Hepatocyte (in vitro differentiated cells): ENCODE data around the gene MARCHF2. TPM values are rescaled to one million over a fixed set of nuclear protein-coding genes. Genes with fewer than 3 reads are reported as not detected.
"Not testable (repeated sequence)": the region's sequence is repeated elsewhere in the genome, so short reads cannot be mapped to it uniquely, and the experiment has no call there.

Experiments used
- DNase-seq: peaks from one replicate; pipeline ENCODE4 v3.0.0-alpha.2; 2016; ENCODE audit warnings: low spot score
- H2AFZ ChIP-seq: fragments of 200-600 bp; sonication (generic); 2 replicates; pipeline ENCODE4 v1.6.0; 2016; ENCODE audit warnings: antibody characterized with exemption, mild to moderate bottlenecking
- H3K27ac ChIP-seq: fragments of 200-600 bp; sonication (generic); 2 replicates; pipeline ENCODE4 v1.5.1; 2016; ENCODE audit warnings: mild to moderate bottlenecking
- H3K27me3 ChIP-seq: fragments of 200-600 bp; sonication (generic); 2 replicates; pipeline ENCODE4 v1.6.1; 2016
- H3K36me3 ChIP-seq: fragments of 200-600 bp; sonication (generic); replicated peaks from 2 replicates; pipeline ENCODE4 v1.5.1; 2016; ENCODE audit warnings: low read depth; ENCODE audit not compliant: insufficient read depth
- H3K4me1 ChIP-seq: fragments of 200-600 bp; sonication (generic); 2 replicates; pipeline ENCODE4 v1.5.1; 2016; ENCODE audit warnings: mild to moderate bottlenecking, moderate library complexity; ENCODE audit not compliant: insufficient read depth
- H3K4me2 ChIP-seq: fragments of 200-600 bp; sonication (generic); 2 replicates; pipeline ENCODE4 v1.6.0; 2016
- H3K4me3 ChIP-seq: fragments of 200-600 bp; sonication (generic); 2 replicates; pipeline ENCODE4 v1.5.1; 2016; ENCODE audit warnings: mild to moderate bottlenecking
- H3K79me2 ChIP-seq: fragments of 200-600 bp; sonication (generic); 2 replicates; pipeline ENCODE4 v1.6.0; 2017; ENCODE audit warnings: mild to moderate bottlenecking
- H3K9me2 ChIP-seq: fragments of 200-600 bp; sonication (generic); replicated peaks from 2 replicates; pipeline ENCODE4 v1.6.0; 2017; ENCODE audit warnings: mild to moderate bottlenecking; ENCODE audit not compliant: insufficient read depth
- H3K9me3 ChIP-seq: fragments of 200-600 bp; sonication (generic); 2 replicates; pipeline ENCODE4 v1.5.1; 2016; ENCODE audit warnings: low read depth, mild to moderate bottlenecking
- H4K20me1 ChIP-seq: fragments of 200-600 bp; sonication (generic); 2 replicates; pipeline ENCODE4 v1.6.0; 2016; ENCODE audit warnings: mild to moderate bottlenecking; ENCODE audit not compliant: insufficient read depth, poor library complexity, severe bottlenecking
- CTCF ChIP-seq: fragments of 200-600 bp; sonication (generic); IDR thresholded peaks from 2 replicates; pipeline ENCODE4 v1.5.1; 2016; ENCODE audit warnings: antibody characterized with exemption, mild to moderate bottlenecking; ENCODE audit not compliant: poor library complexity
- EZH2 ChIP-seq: fragments of 200-600 bp; sonication (generic); IDR thresholded peaks from 2 replicates; pipeline ENCODE4 v1.6.1; 2016; ENCODE audit warnings: antibody characterized with exemption, mild to moderate bottlenecking, borderline replicate concordance
- EZH2phosphoT487 ChIP-seq: fragments of 200-600 bp; sonication (generic); IDR thresholded peaks from one replicate; pipeline ENCODE4 v1.6.1; 2018; ENCODE audit warnings: antibody characterized with exemption, mild to moderate bottlenecking, low read depth, moderate library complexity; ENCODE audit not compliant: unreplicated experiment, severe bottlenecking
- WGBS: methylation state at CpG from one replicate; pipeline ENCODE4 v1.1.6; 2016; ENCODE audit warnings: low lambda C conversion rate; ENCODE audit errors: missing lambda C conversion rate; 5-methylcytosine and 5-hydroxymethylcytosine counted together
- polyA plus RNA-seq: library from polyadenylated mRNA; unstranded; fragments of >200 nt; fragmentation: Nextera tagmentation; extraction: Ambion mirVana; gene quantifications from 2 replicates; pipeline ENCODE4 v1.2.1, GENCODE V29; 2016
- total RNA-seq: library from RNA; depleted of rRNA; stranded (reverse); fragments of >200 nt; gene quantifications from 2 replicates; pipeline ENCODE4 v1.2.3, GENCODE V29; 2014

Gene MARCHF2
- total and polyA plus RNA-seq, 2 experiments from 2014 or later = 38.5 to 73.5 TPM

- H2AFZ ChIP-seq = no peak overlapping the region
- no peak overlapping the region for H3K4me2 ChIP-seq
- H3K36me3 ChIP-seq = no peaks in the 10 kb centered on the region
- H3K4me1 ChIP-seq = peaks cover 3% of the 10 kb centered on the region
- no peak overlapping the region for H3K27ac ChIP-seq
- TF ChIP-seq EZH2phosphoT487 (no peak), EZH2 (no peak), CTCF (no peak)
- 91% methylated on average over 4 of the region's 4 CpGs for WGBS
- no peak overlapping the region for H3K4me3 ChIP-seq
- H3K9me3 ChIP-seq = no peaks in the 10 kb centered on the region
- DNase-seq = no peak
- H3K27me3 ChIP-seq = no peaks in the 10 kb centered on the region
- H3K79me2 ChIP-seq = no peaks in the 10 kb centered on the region
- H3K9me2 ChIP-seq = no peaks in the 10 kb centered on the region
- no peaks in the 10 kb centered on the region for H4K20me1 ChIP-seq
Measured at GRCh38 chr19:8416796-8417195, 3.7 kb downstream of the MARCHF2 start.

- Histone ChIP-seq H3K9me3 (no peaks in the 10 kb centered on the region), H3K27me3 (no peaks in the 10 kb centered on the region), H2AFZ (no peak overlapping the region), H3K27ac (peak overlapping the region; percentile 48), H3K36me3 (no peaks in the 10 kb centered on the region), H3K4me1 (peaks cover 11% of the 10 kb centered on the region), H3K79me2 (no peaks in the 10 kb centered on the region), H3K4me3 (no peak overlapping the region), H3K4me2 (no peak overlapping the region), H3K9me2 (no peaks in the 10 kb centered on the region), H4K20me1 (no peaks in the 10 kb centered on the region)
- TF ChIP-seq EZH2 (no peak), CTCF (no peak), EZH2phosphoT487 (no peak)
- peak; percentile 23 for DNase-seq
- WGBS = 81% methylated on average over 28 of the region's 28 CpGs
Measured at GRCh38 chr19:8421484-8422461, 8.7 kb downstream of the MARCHF2 start.

- H2AFZ ChIP-seq = peak overlapping the region; percentile 4
- TF ChIP-seq CTCF = no peak
- WGBS = 31% methylated on average over 9 of the region's 9 CpGs
Measured at GRCh38 chr19:8423817-8424223, 10.7 kb downstream of the MARCHF2 start.

GRCh38 chr19:8425331-8425730 lies 12.2 kb downstream of the MARCHF2 start:
- H3K4me1 ChIP-seq, H3K4me2 ChIP-seq, H4K20me1 ChIP-seq, H2AFZ ChIP-seq, H3K36me3 ChIP-seq, H3K27me3 ChIP-seq, H3K9me2 ChIP-seq, H3K79me2 ChIP-seq, H3K9me3 ChIP-seq, DNase-seq, H3K4me3 ChIP-seq, H3K27ac ChIP-seq: not testable (repeated sequence)
- WGBS = 92% methylated on average over 6 of the region's 6 CpGs

More at GRCh38 chr19:8423817-8424223, 10.7 kb downstream of the MARCHF2 start:
- H3K4me3 ChIP-seq = no peak overlapping the region
- H3K9me3 ChIP-seq = no peaks in the 10 kb centered on the region
- H4K20me1 ChIP-seq = no peaks in the 10 kb centered on the region
- H3K27ac ChIP-seq = peak overlapping the region; percentile 89
- H3K27me3 ChIP-seq = no peaks in the 10 kb centered on the region
- H3K4me1 ChIP-seq = peaks cover 7% of the 10 kb centered on the region
- peak; percentile 96 for DNase-seq
- H3K9me2 ChIP-seq = no peaks in the 10 kb centered on the region
- H3K36me3 ChIP-seq = no peaks in the 10 kb centered on the region
- peak overlapping the region; percentile 65 for H3K4me2 ChIP-seq
- no peaks in the 10 kb centered on the region for H3K79me2 ChIP-seq
